Measurements from ENCODE around the gene POU2F1.

The POU2F1 gene

DNA sequence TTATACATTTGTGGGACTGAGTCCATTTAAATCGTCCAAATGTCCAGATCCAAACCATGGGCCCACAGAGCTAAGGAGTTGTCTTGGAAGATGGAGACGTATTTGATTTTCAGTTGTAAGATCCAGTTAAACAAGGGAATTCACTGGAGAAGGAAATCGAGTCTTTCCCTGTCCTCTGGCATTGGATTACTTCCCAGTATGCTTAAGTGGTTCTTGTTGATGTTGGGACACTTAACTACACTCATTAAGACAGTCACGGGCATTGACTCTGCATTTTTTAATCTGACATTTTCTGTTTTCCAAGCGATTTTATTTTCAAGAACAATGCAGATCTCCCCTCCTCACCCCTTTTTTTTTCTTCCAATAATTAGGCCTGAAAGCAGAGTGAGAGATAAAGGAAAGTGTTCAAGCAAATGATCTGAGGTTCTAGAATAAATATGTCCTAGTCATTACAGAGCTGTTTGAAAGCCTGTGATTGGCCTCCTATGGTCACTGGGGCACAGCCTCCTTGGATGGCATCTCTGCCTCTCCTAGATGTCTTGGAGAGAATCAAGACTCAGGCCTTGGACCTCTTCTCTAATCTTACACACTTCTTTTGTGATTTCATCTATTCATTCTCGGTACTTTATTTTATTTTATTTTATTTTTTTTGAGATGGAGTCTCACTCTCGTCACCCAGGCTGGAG, 248.7 kb downstream of the POU2F1 start:
- Mint-ChIP-seq H3K36me3 (ENCODE audit: low read depth) (peaks cover 24% of the 10 kb centered on the region), H3K27me3 (no peaks in the 10 kb centered on the region), H3K27ac (no peak overlapping the region), H3K4me3 (no peak overlapping the region), H3K4me1 (peaks cover 69% of the 10 kb centered on the region), H3K9me3 (no peaks in the 10 kb centered on the region)
- DNase-seq, result no peak
- no peak for ATAC-seq

GRCh38 chr1:167471568-167471967, 250.9 kb downstream of the POU2F1 start:
- H3K9me3 Mint-ChIP-seq, result no peaks in the 10 kb centered on the region
- H3K27ac Mint-ChIP-seq, result peak overlapping the region; percentile 49
- peaks cover 74% of the 10 kb centered on the region for H3K4me1 Mint-ChIP-seq
- no peak for DNase-seq
- no peak overlapping the region for H3K4me3 Mint-ChIP-seq
- peaks cover 24% of the 10 kb centered on the region for H3K36me3 Mint-ChIP-seq (ENCODE audit: low read depth)
- no peaks in the 10 kb centered on the region for H3K27me3 Mint-ChIP-seq
- ATAC-seq, result no peak

DNA sequence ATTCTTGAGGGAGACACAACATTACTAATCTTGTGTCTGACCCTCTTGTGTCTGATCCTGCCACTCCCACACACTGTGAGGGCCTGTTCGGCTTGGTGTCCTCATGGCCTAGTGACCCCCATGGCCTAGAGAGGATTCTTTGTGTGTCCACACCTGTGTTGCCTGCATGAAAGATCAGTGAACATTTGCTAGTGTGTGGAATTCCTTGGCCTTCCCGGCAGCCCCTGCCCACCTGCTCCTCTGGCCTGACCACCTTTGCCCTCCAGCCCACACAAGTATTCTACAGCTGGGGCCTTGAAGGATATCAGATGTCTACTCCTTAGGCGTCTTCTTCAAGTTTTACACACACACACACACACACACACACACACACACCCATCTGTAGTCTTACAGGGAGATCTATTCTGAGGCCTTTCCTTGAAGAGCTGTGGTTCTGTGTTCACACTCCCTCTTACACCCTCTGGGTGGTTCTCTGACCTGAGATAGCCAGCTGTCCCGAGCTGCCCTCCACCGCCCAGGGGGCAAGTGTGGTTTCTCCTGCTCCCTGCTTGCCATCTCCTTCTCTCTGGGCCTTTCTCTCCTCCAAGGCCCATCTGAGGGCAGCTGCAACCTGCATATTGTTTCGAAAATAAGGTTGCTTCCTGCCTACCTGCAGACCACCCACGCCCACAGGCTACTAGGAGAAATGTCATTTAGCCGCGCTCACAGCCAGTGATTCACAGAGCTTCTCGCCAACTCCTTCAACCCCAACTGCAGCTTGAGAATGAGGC, 252.3 kb downstream of the POU2F1 start:
- H3K27ac Mint-ChIP-seq, result peak overlapping the region; percentile 85
- H3K36me3 Mint-ChIP-seq (ENCODE audit: low read depth), result peaks cover 31% of the 10 kb centered on the region
- H3K9me3 Mint-ChIP-seq, result no peaks in the 10 kb centered on the region
- peaks cover 79% of the 10 kb centered on the region for H3K4me1 Mint-ChIP-seq
- no peaks in the 10 kb centered on the region for H3K27me3 Mint-ChIP-seq
- H3K4me3 Mint-ChIP-seq, result peak overlapping the region; percentile 64
- DNase-seq (peak; percentile 60), ATAC-seq (peak; percentile 67)

GRCh38 chr1:167473761-167474160, 253.1 kb downstream of the POU2F1 start:
- no peak for DNase-seq

DNA sequence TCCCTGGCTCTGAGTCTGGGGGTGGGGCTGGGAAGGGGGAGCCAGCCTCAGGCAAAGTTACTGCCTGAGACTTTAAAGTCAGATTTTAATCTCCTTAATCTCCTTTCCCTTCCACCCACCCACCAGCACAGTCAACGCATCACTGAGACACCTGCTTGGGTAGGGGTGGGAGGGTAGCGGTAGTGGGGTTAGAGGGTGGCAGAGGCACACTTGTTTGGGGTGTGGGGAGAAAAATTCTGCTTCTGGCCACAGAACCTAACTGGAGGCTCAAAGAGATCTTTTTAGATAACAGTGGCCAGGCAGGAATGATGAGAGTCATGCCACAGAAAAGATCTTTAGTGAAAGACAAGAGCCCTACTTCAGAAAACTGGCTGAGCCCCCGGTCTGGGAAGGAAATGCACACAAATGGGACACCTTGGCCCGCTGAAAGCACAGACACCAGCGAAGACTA, 253.5 kb downstream of the POU2F1 start:
- H3K4me3 Mint-ChIP-seq, result peak overlapping the region; percentile 64
- H3K36me3 Mint-ChIP-seq (ENCODE audit: low read depth), result peaks cover 41% of the 10 kb centered on the region
- peak overlapping the region; percentile 85 for H3K27ac Mint-ChIP-seq
- H3K4me1 Mint-ChIP-seq, result peaks cover 79% of the 10 kb centered on the region
- H3K27me3 Mint-ChIP-seq, result no peaks in the 10 kb centered on the region
- H3K9me3 Mint-ChIP-seq, result no peaks in the 10 kb centered on the region
- DNase-seq (peak; percentile 46), ATAC-seq (peak; percentile 70)

More at GRCh38 chr1:167473761-167474160, 253.1 kb downstream of the POU2F1 start:
- Mint-ChIP-seq H3K4me1 (peaks cover 79% of the 10 kb centered on the region), H3K4me3 (peak overlapping the region; percentile 64), H3K27me3 (no peaks in the 10 kb centered on the region), H3K36me3 (ENCODE audit: low read depth) (peaks cover 38% of the 10 kb centered on the region), H3K9me3 (no peaks in the 10 kb centered on the region), H3K27ac (peak overlapping the region; percentile 85)
- peak; percentile 76 for ATAC-seq

GRCh38 chr1:167476061-167476460, 255.4 kb downstream of the POU2F1 start:
- DNase-seq (no peak), ATAC-seq (no peak)
- H3K36me3 Mint-ChIP-seq (ENCODE audit: low read depth), result peaks cover 44% of the 10 kb centered on the region
- peaks cover 89% of the 10 kb centered on the region for H3K4me1 Mint-ChIP-seq
- no peak overlapping the region for H3K27ac Mint-ChIP-seq
- H3K9me3 Mint-ChIP-seq, result no peaks in the 10 kb centered on the region
- H3K4me3 Mint-ChIP-seq, result no peak overlapping the region
- no peaks in the 10 kb centered on the region for H3K27me3 Mint-ChIP-seq
